CD14-positive monocyte (primary cell): ENCODE data around the gene SYNPO2. TPM values are rescaled to one million over a fixed set of nuclear protein-coding genes. Genes with fewer than 3 reads are reported as not detected.

ENCODE experiments used
- DNase-seq, 3 donors: peaks; one replicate each; pipeline ENCODE4 v3.0.0-alpha.2; 2011 to 2022
- H2AFZ ChIP-seq: 2 replicates; pipeline ENCODE4 v1.6.0; 2012; ENCODE audit warnings: mild to moderate bottlenecking, low read depth, low read length, inconsistent platforms; ENCODE audit not compliant: insufficient read depth, poor library complexity, severe bottlenecking
- H3K27ac ChIP-seq, 2 donors: 1 replicate in 1 of 2; 2 replicates in 1 of 2; pipeline ENCODE4 v1.5.1; 2012 to 2013; ENCODE audit warnings: low read length in 2 of 2, control low read depth in 1 of 2, inconsistent platforms in 1 of 2, low read depth in 1 of 2, mild to moderate bottlenecking in 1 of 2
- H3K27me3 ChIP-seq, 2 donors: one replicate each; pipeline versions ENCODE4 v1.6.0 to v1.6.1; 2011 to 2013; ENCODE audit warnings: low read length in 2 of 2; ENCODE audit not compliant: control insufficient read depth in 2 of 2, insufficient read depth in 2 of 2
- H3K36me3 ChIP-seq, 2 donors: replicated peaks in 1 of 2; 1 replicate in 1 of 2; 2 replicates in 1 of 2; pipeline versions ENCODE4 v1.5.1 to v1.6.1; 2012 to 2013; ENCODE audit warnings: low read length in 2 of 2, control low read depth in 1 of 2, inconsistent platforms in 1 of 2, mild to moderate bottlenecking in 1 of 2; ENCODE audit not compliant: insufficient read depth in 2 of 2, control insufficient read depth in 1 of 2
- H3K4me1 ChIP-seq, 2 donors: 1 replicate in 1 of 2; 2 replicates in 1 of 2; pipeline versions ENCODE4 v1.5.1 to v1.6.1; 2012 to 2013; ENCODE audit warnings: low read length in 2 of 2, control low read depth in 1 of 2, inconsistent platforms in 1 of 2, mild to moderate bottlenecking in 1 of 2, moderate library complexity in 1 of 2; ENCODE audit not compliant: insufficient read depth in 2 of 2, control insufficient read depth in 1 of 2
- H3K4me2 ChIP-seq: replicated peaks from 2 replicates; pipeline ENCODE3; 2012; ENCODE audit warnings: low read length, moderate library complexity, mild to moderate bottlenecking; ENCODE audit not compliant: poor library complexity, severe bottlenecking; ENCODE audit errors: extremely low read depth
- H3K4me3 ChIP-seq, 3 experiments: fragments of 200-600 bp in 1 of 3; sonication (generic) in 1 of 3; replicated peaks in 1 of 3; 1 replicate in 2 of 3; 2 replicates in 1 of 3; pipeline ENCODE4 v1.5.1; 2011 to 2013; ENCODE audit warnings: low read length in 3 of 3, mild to moderate bottlenecking in 3 of 3, control low read depth in 2 of 3, low read depth in 2 of 3, inconsistent platforms in 1 of 3, moderate library complexity in 1 of 3
- H3K79me2 ChIP-seq: 2 replicates; pipeline ENCODE4 v1.6.0; 2012; ENCODE audit warnings: mild to moderate bottlenecking, control low read depth, inconsistent platforms, low read length, moderate library complexity; ENCODE audit not compliant: insufficient read depth
- H3K9ac ChIP-seq: 2 replicates; pipeline ENCODE4 v1.6.0; 2017; ENCODE audit warnings: low read length, mild to moderate bottlenecking; ENCODE audit not compliant: insufficient read depth, poor library complexity, severe bottlenecking
- H3K9me3 ChIP-seq, 2 donors: replicated peaks in 1 of 2; 1 replicate in 1 of 2; 2 replicates in 1 of 2; pipeline versions ENCODE4 v1.5.1 to v1.6.1; 2012 to 2013; ENCODE audit warnings: low read length in 2 of 2, control low read depth in 1 of 2; ENCODE audit not compliant: control insufficient read depth in 1 of 2, insufficient read depth in 1 of 2
- H4K20me1 ChIP-seq: 2 replicates; pipeline ENCODE4 v1.6.0; 2012; ENCODE audit warnings: mild to moderate bottlenecking, low read length, control low read depth, moderate library complexity; ENCODE audit not compliant: insufficient read depth
- H3K27ac Mint-ChIP-seq, 7 donors: one replicate each; pipeline ENCODE4 v1.8.0; 2020; ENCODE audit warnings: mild to moderate bottlenecking in 7 of 7, mixed read lengths in 7 of 7, moderate library complexity in 6 of 7, inconsistent platforms in 2 of 7
- H3K27me3 Mint-ChIP-seq, 3 donors: one replicate each; pipeline ENCODE4 v1.8.0; 2021 to 2022; ENCODE audit warnings: low read depth in 3 of 3, mild to moderate bottlenecking in 3 of 3, mixed read lengths in 3 of 3, moderate library complexity in 3 of 3, inconsistent platforms in 1 of 3
- H3K36me3 Mint-ChIP-seq, 2 donors: one replicate each; pipeline ENCODE4 v1.8.0; 2020; ENCODE audit warnings: mixed read lengths in 2 of 2, inconsistent platforms in 1 of 2, mild to moderate bottlenecking in 1 of 2
- H3K4me1 Mint-ChIP-seq: one replicate; pipeline ENCODE4 v1.8.0; 2020; ENCODE audit warnings: mild to moderate bottlenecking, mixed read lengths
- H3K4me3 Mint-ChIP-seq, 2 donors: one replicate each; pipeline ENCODE4 v1.8.0; 2020; ENCODE audit warnings: mild to moderate bottlenecking in 2 of 2, mixed read lengths in 2 of 2, moderate library complexity in 1 of 2
- H3K9me3 Mint-ChIP-seq, 7 donors: one replicate each; pipeline ENCODE4 v1.8.0; 2020 to 2022; ENCODE audit warnings: mixed read lengths in 7 of 7, mild to moderate bottlenecking in 6 of 7, moderate library complexity in 6 of 7, inconsistent platforms in 2 of 7
- CTCF ChIP-seq: fragments of 200-600 bp; IDR thresholded peaks from one replicate; pipeline ENCODE4 v1.8.0; 2022; ENCODE audit warnings: antibody characterized with exemption, mild to moderate bottlenecking
- WGBS: methylation state at CpG from one replicate; pipeline ENCODE4 v1.1.5; 2013; ENCODE audit warnings: missing lambda C conversion rate; ENCODE audit not compliant: insufficient coverage; 5-methylcytosine and 5-hydroxymethylcytosine counted together
- intact Hi-C, 2 donors: fragments of 100-400 bp; cut with micrococcal nuclease; formaldehyde crosslinking; loops; one replicate each; pipeline versions ENCODE4 v1.15.0 to v1.15.1; 2023
- polyA plus RNA-seq, 3 donors: library from polyadenylated mRNA; depleted of rRNA in 1 of 3; unstranded in 2 of 3; stranded (reverse) in 1 of 3; fragments of 300-500 nt in 2 of 3; fragments of >200 nt in 1 of 3; fragmentation: Illumina TruSeq in 2 of 3; gene quantifications; 1 replicate in 2 of 3; 2 replicates in 1 of 3; pipeline ENCODE4 v1.2.3, GENCODE V29; 2012 to 2021

The SYNPO2 gene
- polyA plus RNA-seq, 3 donors: 0.04 TPM; not detected in 2

GRCh38 chr4:118983293-118983692 is 94.6 kb downstream of the SYNPO2 start:
- peaks cover 16% of the 10 kb centered on the region for H3K4me1 Mint-ChIP-seq
- H2AFZ ChIP-seq: no peak overlapping the region
- peaks cover 11 to 15% of the 10 kb centered on the region in 2 donors for H3K4me1 ChIP-seq
- no peaks in the 10 kb centered on the region for H3K9me3 Mint-ChIP-seq
- H3K27me3 Mint-ChIP-seq: peaks cover 0 to 3% (median 0%) of the 10 kb centered on the region in 3 donors
- H3K4me3 ChIP-seq: no peak overlapping the region
- H3K36me3 Mint-ChIP-seq: no peaks in the 10 kb centered on the region
- H4K20me1 ChIP-seq: no peaks in the 10 kb centered on the region
- H3K9ac ChIP-seq: no peak overlapping the region
- H3K36me3 ChIP-seq: no peaks in the 10 kb centered on the region
- no peak overlapping the region for H3K4me2 ChIP-seq
- no peaks in the 10 kb centered on the region for H3K79me2 ChIP-seq
- H3K27ac ChIP-seq: no peak overlapping the region
- peak overlapping the region in 4 of 7 donors; percentile 29 to 68 (median 62) for H3K27ac Mint-ChIP-seq
- WGBS: 88% methylated on average over 2 of the region's 2 CpGs
- DNase-seq: peak in 1 of 3 donors; percentile 27
- intact Hi-C loops: loop anchor here (5.0 kb wide), 1 partner anchor 304 kb away; no protein-coding TSS in a partner anchor
- no peaks in the 10 kb centered on the region for H3K9me3 ChIP-seq
- no peak for TF ChIP-seq CTCF
- H3K4me3 Mint-ChIP-seq: no peak overlapping the region
- no peaks in the 10 kb centered on the region for H3K27me3 ChIP-seq

GRCh38 chr4:118983831-118984230 is 95.2 kb downstream of the SYNPO2 start:
- Histone ChIP-seq H3K27ac (no peak overlapping the region), H2AFZ (no peak overlapping the region), H3K79me2 (no peaks in the 10 kb centered on the region), H3K9ac (no peak overlapping the region), H3K4me1 (peaks cover 11 to 15% of the 10 kb centered on the region in 2 donors), H3K4me2 (no peak overlapping the region), H3K9me3 (no peaks in the 10 kb centered on the region), H3K27me3 (no peaks in the 10 kb centered on the region), H4K20me1 (no peaks in the 10 kb centered on the region), H3K4me3 (no peak overlapping the region), H3K36me3 (no peaks in the 10 kb centered on the region)
- Mint-ChIP-seq H3K27me3 (peaks cover 0 to 3% (median 2%) of the 10 kb centered on the region in 3 donors), H3K4me3 (no peak overlapping the region), H3K4me1 (peaks cover 16% of the 10 kb centered on the region), H3K36me3 (no peaks in the 10 kb centered on the region), H3K27ac (peak overlapping the region in 4 of 7 donors; percentile 29 to 68 (median 62)), H3K9me3 (no peaks in the 10 kb centered on the region)
- WGBS: 0% methylated on average over 1 of the region's 1 CpG
- no peak for TF ChIP-seq CTCF
- intact Hi-C loops: loop anchor here (5.0 kb wide), 1 partner anchor 303 kb away; no protein-coding TSS in a partner anchor
- peak; percentile 42 to 89 (median 46) for DNase-seq
